ENCODE results near the gene CENPX.
A peak's percentile ranks its signal among the peaks of the same experiment; 100 is the strongest.

Gene CENPX

DNA sequence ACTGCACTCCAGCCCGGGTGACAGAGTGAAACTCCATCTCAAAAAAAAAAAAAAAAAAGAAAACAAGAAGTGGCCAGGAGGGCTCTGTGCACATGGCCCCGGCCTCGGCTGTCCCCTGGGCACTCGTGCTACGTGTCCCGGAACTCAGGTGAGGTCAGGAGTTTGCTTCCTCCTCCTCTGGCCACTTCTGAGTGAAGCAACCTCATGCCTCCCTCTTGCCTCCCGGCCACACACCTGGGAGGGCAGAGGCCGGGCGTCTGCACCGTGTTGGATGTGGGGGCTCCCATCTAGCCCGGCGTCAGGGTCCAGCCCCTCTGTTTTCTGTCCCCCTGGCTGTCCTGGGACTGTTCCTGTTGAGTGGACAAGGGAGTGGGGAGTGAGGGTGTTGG lies 23.1 kb downstream of the CENPX start:
- peaks cover 4% of the 10 kb centered on the region; the same call in 1 of the 2 replicates for H3K36me3 ChIP-seq (ENCODE audit: control insufficient read depth, insufficient read depth, low read length)
- H3K4me3 ChIP-seq (ENCODE audit: low read depth, low read length), result no peak overlapping the region
- H3K9me3 ChIP-seq (ENCODE audit: control insufficient read depth, insufficient read depth, low read length), result no peaks in the 10 kb centered on the region
- no peaks in the 10 kb centered on the region for H3K27me3 ChIP-seq (ENCODE audit: control insufficient read depth, insufficient read depth, low read length)
- H3K9ac ChIP-seq (ENCODE audit: low read depth, low read length), result no peak overlapping the region
- no peaks in the 10 kb centered on the region for H3K4me1 ChIP-seq (ENCODE audit: control insufficient read depth, insufficient read depth, low read length)
- no peak overlapping the region for H3K27ac ChIP-seq (ENCODE audit: low read depth, low read length)

DNA sequence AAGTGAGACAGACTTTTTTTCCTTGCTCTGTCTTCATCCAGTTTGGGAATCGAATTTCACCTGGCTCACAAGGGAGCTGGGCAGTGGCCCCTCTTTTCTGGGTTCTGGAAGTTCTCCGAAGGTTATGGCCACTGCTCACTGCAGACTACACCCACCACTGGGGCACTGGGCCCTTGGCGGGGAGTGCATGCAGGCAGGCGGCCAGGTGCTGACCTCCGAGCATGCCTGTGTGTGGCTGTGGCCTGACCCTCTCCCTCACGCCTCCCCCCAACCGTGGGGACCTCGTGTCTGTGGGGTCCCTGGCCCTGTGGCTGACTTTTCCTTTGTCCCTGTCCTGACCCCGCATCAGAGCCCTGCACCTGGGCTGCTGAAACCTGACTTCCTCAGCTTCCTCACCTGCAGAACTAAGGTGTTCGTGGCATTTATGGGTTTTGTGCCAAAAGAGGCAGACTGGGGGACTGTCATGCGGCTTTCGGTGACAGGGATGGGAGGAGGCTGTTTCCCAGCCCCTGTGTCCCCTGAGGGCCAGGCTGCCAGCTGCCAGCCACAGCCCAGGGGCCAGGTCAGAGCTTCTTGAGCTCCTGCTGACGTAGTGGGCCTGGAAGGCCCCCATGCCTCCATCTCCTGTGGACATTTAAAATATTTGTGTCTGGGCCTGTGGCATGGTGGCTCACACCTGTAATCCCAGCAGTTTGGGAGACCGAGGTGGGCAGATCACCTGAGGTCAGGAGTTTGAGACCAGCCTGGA lies 23.8 kb downstream of the CENPX start:
- Histone ChIP-seq H3K27me3 (ENCODE audit: control insufficient read depth, insufficient read depth, low read length) (no peaks in the 10 kb centered on the region), H3K9ac (ENCODE audit: low read depth, low read length) (no peak overlapping the region), H3K4me1 (ENCODE audit: control insufficient read depth, insufficient read depth, low read length) (no peaks in the 10 kb centered on the region), H3K27ac (ENCODE audit: low read depth, low read length) (no peak overlapping the region), H3K4me3 (ENCODE audit: low read depth, low read length) (no peak overlapping the region), H3K9me3 (ENCODE audit: control insufficient read depth, insufficient read depth, low read length) (no peaks in the 10 kb centered on the region), H3K36me3 (ENCODE audit: control insufficient read depth, insufficient read depth, low read length) (peaks cover 4% of the 10 kb centered on the region; the same call in 1 of the 2 replicates)

DNA sequence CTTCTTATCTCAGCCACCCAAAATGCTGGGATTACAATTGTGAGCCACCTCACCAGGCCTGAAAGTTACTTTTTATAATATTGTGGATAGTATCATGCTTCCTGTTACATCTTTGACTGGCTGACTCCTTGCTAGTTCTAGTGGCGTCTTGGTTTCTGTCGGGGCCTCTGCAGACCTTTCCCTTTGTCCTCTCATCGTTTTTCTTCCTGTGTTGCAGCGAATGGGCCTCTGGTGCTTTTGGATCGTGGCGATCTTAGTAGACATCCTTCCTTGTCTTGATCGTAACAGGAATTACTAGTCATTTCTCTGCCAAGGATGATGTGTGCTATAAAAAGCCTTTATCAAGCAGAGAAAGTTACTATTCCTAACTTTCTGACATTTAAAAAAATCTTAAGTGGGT lies 24.5 kb downstream of the CENPX start:
- Histone ChIP-seq H3K9ac (ENCODE audit: low read depth, low read length) (no peak overlapping the region), H3K4me3 (ENCODE audit: low read depth, low read length) (no peak overlapping the region), H3K36me3 (ENCODE audit: control insufficient read depth, insufficient read depth, low read length) (peaks cover 4% of the 10 kb centered on the region; the same call in 1 of the 2 replicates), H3K27ac (ENCODE audit: low read depth, low read length) (no peak overlapping the region), H3K4me1 (ENCODE audit: control insufficient read depth, insufficient read depth, low read length) (no peaks in the 10 kb centered on the region; the same call in 1 of the 2 replicates), H3K9me3 (ENCODE audit: control insufficient read depth, insufficient read depth, low read length) (no peaks in the 10 kb centered on the region), H3K27me3 (ENCODE audit: control insufficient read depth, insufficient read depth, low read length) (no peaks in the 10 kb centered on the region)

DNA sequence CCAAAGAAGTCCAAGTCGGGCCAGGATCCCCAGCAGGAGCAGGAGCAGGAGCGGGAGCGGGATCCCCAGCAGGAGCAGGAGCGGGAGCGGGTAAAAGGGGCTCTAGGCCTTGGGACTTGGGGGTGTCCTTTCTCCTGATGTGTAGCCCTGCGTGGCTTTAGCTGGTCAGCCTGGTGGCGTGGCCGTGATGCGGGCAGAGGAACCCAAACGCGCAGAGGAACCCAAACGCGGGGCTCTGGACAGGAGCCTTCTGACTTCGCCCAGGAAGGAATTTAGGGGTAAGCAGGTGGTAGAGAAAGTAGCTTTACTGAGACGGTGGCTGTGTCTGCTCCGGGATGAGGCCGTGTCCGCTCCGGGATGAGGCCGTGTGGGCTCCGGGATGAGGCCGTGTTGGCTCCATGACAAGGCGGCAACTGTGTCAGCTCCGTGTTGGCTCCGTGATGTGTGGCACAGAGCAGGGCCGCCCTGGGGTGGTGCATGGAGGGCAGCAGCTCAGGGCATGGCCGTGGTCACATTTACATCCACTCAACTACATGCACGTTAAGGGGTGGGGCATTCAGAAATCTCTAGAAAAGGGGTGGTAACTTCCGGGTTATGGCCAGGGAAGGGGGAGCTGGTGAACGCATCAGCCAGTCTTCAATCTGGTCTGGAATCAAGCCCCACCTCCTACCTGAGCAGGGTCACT lies 25.8 kb downstream of the CENPX start:
- Histone ChIP-seq H3K9ac (ENCODE audit: low read depth, low read length) (no peak overlapping the region), H3K36me3 (ENCODE audit: control insufficient read depth, insufficient read depth, low read length) (peaks cover 4% of the 10 kb centered on the region; the same call in 1 of the 2 replicates), H3K4me1 (ENCODE audit: control insufficient read depth, insufficient read depth, low read length) (peaks cover 10% of the 10 kb centered on the region), H3K27ac (ENCODE audit: low read depth, low read length) (no peak overlapping the region), H3K9me3 (ENCODE audit: control insufficient read depth, insufficient read depth, low read length) (no peaks in the 10 kb centered on the region), H3K4me3 (ENCODE audit: low read depth, low read length) (no peak overlapping the region), H3K27me3 (ENCODE audit: control insufficient read depth, insufficient read depth, low read length) (no peaks in the 10 kb centered on the region)

DNA sequence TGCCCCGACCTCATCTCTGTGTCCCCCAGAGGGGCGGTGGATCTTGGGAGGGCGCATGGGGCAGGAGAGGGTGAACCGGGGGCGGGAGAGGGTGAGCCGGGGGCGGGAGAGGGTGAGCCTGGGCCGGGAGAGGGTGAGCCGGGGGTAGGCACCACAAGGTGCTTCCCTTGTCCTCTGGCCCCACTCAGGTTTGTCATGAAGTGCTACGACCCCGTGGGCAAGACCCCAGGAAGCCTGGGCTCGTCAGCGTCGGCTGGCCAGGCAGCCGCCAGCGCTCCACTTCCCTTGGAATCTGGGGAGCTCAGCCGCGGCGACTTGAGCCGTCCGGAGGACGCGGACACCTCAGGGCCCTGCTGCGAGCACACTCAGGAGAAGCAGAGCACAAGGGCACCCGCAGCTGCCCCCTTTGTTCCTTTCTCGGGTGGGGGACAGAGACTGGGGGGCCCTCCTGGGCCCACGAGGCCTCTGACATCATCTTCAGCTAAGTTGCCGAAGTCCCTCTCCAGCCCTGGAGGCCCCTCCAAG lies 26.4 kb downstream of the CENPX start:
- peaks cover 4% of the 10 kb centered on the region; the same call in 1 of the 2 replicates for H3K36me3 ChIP-seq (ENCODE audit: control insufficient read depth, insufficient read depth, low read length)
- no peak overlapping the region for H3K27ac ChIP-seq (ENCODE audit: low read depth, low read length)
- H3K4me3 ChIP-seq (ENCODE audit: low read depth, low read length), result no peak overlapping the region
- H3K9ac ChIP-seq (ENCODE audit: low read depth, low read length), result no peak overlapping the region
- peaks cover 16% of the 10 kb centered on the region for H3K4me1 ChIP-seq (ENCODE audit: control insufficient read depth, insufficient read depth, low read length)
- H3K27me3 ChIP-seq (ENCODE audit: control insufficient read depth, insufficient read depth, low read length), result no peaks in the 10 kb centered on the region
- no peaks in the 10 kb centered on the region for H3K9me3 ChIP-seq (ENCODE audit: control insufficient read depth, insufficient read depth, low read length)

DNA sequence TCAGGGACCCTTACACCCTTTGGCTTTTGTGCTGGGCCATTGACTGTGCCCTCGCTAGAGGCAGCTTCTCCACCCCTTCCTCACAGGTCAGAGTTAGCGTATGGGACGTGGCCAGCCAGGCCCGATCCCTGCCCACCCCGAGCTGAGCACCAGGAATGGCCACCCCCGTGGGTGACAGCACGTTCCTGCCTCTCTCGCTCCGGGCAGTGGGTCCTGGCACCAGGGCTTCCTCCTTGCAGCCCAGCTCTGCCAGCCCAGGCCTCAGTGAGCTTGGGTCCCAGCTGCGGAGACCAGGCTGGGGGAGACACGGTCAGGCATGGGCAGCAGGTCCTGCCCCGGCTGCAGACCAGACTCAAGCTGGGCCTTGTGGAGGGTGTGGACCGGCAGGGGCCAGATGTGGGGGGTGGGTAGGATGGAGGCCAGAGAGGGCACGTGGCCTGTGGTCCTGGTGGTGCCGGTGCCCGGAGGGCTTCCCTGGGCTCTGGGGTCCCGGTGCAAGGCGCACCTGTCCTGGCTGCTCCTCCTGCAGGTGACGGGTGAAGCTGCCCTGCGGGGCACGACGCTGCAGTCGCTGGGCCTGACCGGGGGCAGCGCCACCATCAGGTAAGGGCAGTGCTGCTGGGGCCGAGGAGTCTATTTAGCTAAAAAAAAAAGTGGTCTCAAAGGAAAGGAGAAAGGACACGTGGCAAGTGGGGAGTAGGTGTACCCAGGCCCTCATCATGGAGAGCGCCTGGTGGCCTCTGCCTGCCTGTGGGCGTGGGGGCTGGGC lies 27.0 kb downstream of the CENPX start:
- Histone ChIP-seq H3K4me1 (ENCODE audit: control insufficient read depth, insufficient read depth, low read length) (peaks cover 16% of the 10 kb centered on the region), H3K27ac (ENCODE audit: low read depth, low read length) (no peak overlapping the region), H3K4me3 (ENCODE audit: low read depth, low read length) (no peak overlapping the region), H3K27me3 (ENCODE audit: control insufficient read depth, insufficient read depth, low read length) (no peaks in the 10 kb centered on the region), H3K9me3 (ENCODE audit: control insufficient read depth, insufficient read depth, low read length) (no peaks in the 10 kb centered on the region), H3K9ac (ENCODE audit: low read depth, low read length) (no peak overlapping the region), H3K36me3 (ENCODE audit: control insufficient read depth, insufficient read depth, low read length) (peaks cover 4% of the 10 kb centered on the region; the same call in 1 of the 2 replicates)

DNA sequence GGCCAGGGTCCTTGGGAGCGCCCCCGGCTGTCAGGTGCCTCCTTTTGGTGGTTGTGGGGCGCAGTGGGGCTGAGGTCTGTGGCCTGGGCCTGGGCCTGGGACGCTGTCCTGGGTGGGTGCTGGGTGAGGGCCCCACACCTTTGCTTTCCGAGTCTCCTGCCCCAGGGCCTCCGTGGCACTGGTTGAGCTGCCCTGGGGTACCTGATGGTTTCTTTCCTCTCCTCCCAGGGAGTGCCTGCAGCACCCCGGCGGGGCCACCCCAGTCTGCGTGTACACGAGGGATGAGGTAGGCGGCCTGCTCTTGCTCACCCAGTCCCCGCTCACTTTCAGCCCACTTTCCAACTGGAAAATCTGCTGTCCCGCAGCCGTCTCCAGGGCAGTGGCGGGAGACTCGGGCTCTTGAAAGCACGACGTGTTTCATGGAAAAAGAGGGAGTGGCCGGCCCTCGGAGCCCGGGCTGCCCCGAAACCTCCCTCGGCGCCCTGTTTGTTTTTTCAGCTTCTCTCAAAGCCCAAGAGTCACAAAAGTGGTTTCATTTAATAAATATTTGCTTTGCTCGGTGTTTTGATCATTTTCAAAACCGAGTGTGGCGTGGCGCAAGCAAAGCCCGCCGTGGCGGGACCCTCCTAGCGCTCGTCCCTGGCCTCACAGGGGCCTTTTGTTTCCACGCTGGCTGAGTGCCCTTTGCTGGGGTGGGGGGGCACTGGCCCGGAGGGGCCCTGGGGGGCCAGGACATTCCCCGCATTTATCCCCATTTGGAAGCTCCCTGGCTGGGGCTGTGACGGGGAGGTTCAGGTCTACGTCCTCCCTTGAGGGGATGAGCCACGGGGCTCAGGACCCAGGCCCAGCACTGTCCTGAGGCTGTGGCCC lies 27.9 kb downstream of the CENPX start:
- Histone ChIP-seq H3K36me3 (ENCODE audit: control insufficient read depth, insufficient read depth, low read length) (peaks cover 7% of the 10 kb centered on the region; the same call in 1 of the 2 replicates), H3K9me3 (ENCODE audit: control insufficient read depth, insufficient read depth, low read length) (no peaks in the 10 kb centered on the region), H3K9ac (ENCODE audit: low read depth, low read length) (no peak overlapping the region), H3K4me1 (ENCODE audit: control insufficient read depth, insufficient read depth, low read length) (peaks cover 16% of the 10 kb centered on the region), H3K4me3 (ENCODE audit: low read depth, low read length) (no peak overlapping the region), H3K27me3 (ENCODE audit: control insufficient read depth, insufficient read depth, low read length) (no peaks in the 10 kb centered on the region), H3K27ac (ENCODE audit: low read depth, low read length) (no peak overlapping the region)

DNA sequence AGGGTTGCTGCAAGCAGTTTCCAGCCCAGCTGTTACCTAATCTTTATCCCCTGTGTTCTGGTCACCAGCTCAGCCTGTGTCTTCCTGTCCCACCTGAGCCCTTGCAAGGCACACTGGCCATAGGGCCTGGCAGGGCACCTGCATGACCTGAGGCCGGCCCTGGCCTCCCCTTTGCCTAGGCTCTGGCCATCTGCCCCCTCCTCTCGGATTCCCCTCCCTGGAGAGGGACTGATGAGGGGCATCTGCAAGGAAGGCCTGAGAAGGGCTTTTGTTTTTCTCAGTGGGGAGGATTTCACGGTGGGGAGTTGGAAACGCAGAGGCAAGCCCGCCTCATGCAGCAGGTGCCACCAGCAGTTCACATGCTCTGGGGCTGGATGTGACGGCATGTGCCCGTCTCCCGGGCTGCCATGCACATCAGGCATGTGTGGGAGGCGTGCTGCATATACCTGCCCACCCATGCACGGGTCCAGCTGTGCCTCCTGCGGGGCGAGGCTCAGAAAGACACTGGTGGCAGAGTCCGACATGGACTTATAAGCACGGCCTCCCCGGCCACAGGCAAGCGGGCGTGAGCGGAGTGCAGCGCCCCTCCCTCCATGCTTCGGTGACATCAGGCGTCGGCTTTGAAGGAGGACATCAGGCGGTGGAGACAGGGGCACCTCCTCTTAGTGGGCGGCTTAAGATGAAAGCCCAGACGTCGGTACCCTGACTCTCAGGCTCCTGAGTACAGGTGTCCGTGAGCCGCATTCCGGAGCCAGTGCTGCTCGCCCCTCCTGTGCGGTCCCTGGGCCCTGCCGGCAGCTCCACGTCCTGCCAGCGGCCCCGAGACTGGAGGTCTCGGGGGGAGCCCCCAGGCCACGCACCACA lies 28.7 kb downstream of the CENPX start:
- Histone ChIP-seq H3K9ac (ENCODE audit: low read depth, low read length) (no peak overlapping the region), H3K4me1 (ENCODE audit: control insufficient read depth, insufficient read depth, low read length) (peaks cover 16% of the 10 kb centered on the region), H3K36me3 (ENCODE audit: control insufficient read depth, insufficient read depth, low read length) (peaks cover 7% of the 10 kb centered on the region; the same call in 1 of the 2 replicates), H3K9me3 (ENCODE audit: control insufficient read depth, insufficient read depth, low read length) (no peaks in the 10 kb centered on the region), H3K27me3 (ENCODE audit: control insufficient read depth, insufficient read depth, low read length) (no peaks in the 10 kb centered on the region), H3K4me3 (ENCODE audit: low read depth, low read length) (no peak overlapping the region), H3K27ac (ENCODE audit: low read depth, low read length) (no peak overlapping the region)

DNA sequence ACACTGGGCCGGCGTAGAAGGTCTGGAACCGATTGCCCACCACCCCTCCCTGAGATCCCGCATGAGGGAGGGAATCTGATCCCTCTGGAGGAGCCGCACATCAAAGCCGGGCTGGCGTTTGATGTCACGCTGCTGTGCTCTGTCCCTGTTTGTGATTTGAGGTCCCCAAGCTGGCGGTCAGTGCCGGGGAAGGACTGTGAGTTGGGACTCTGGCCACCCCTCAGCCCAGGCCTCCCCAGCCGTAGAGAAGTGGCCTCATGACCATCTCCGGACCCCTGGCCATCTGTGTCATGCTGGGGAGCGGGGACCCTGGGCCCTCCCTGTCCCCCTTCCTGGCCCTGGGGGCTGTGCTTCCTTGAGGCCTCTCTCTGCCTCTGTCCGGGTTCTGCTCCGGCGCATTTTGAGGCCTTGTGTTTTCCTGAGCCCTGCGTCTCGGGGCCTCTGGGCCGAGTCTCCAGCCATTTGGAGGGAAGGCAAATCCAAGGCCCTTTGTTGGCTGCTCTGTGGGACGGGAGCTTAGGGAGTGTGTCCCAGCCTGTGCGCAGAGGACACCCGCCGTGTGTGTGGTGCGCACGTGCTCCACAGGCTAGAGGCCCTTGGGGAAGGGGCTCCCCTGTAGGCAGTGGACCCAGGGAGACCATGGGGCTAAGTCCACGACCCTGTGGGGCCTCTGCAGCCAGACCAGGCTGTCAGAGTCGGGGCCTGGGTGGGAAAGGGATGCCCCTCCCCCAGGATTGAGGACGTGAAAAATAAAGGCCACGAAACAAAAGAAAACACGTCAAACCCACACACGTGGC lies 30.2 kb downstream of the CENPX start:
- H3K36me3 ChIP-seq (ENCODE audit: control insufficient read depth, insufficient read depth, low read length), result peaks cover 8% of the 10 kb centered on the region; the same call in 1 of the 2 replicates
- H3K27me3 ChIP-seq (ENCODE audit: control insufficient read depth, insufficient read depth, low read length), result no peaks in the 10 kb centered on the region
- H3K4me3 ChIP-seq (ENCODE audit: low read depth, low read length), result no peak overlapping the region
- peak overlapping the region; percentile 64 for H3K27ac ChIP-seq (ENCODE audit: low read depth, low read length)
- H3K4me1 ChIP-seq (ENCODE audit: control insufficient read depth, insufficient read depth, low read length), result peaks cover 16% of the 10 kb centered on the region
- H3K9ac ChIP-seq (ENCODE audit: low read depth, low read length), result no peak overlapping the region
- H3K9me3 ChIP-seq (ENCODE audit: control insufficient read depth, insufficient read depth, low read length), result no peaks in the 10 kb centered on the region
